NCI-H1048 (cell line): ENCODE measurements around the gene ELL.

Experiments
- DNase-seq: peaks from one replicate; lab custom pipeline; 2025; lab: John Stamatoyannopoulos, UW

Gene ELL

DNA sequence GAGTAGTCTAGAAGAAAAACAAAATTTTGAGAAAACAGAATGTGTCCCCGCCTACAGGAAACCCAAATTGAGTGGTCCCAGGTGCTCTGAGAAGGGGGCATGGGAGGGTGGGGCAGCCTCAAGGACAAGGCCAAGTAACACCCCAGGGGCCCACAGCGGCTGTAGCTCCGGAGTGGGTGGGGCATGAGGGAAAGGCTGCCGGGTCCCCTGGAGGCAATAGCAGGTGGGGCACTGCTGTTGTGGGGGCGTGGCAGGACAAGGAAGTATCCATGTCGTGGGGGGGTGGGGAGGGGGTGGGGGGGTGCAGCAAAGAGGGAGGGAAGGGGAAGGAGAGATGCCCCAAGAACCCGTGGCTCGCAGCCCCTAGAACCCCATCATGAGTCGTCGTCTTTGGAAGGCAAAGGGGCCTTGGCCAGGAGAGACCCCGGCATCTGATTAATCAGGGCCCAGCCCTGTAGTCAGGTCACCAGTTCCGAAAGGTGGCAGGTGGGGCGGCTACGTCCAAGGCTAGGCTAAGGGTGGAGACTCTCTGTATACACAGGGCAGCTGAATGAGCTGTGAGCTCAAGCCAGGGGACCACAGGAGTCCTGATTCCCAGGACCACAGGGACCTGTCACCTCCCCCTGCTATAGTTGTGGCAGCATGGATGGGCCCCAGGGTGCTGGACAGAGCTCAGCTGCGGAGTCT is 76.5 kb downstream of the ELL start:
- no peak for DNase-seq

DNA sequence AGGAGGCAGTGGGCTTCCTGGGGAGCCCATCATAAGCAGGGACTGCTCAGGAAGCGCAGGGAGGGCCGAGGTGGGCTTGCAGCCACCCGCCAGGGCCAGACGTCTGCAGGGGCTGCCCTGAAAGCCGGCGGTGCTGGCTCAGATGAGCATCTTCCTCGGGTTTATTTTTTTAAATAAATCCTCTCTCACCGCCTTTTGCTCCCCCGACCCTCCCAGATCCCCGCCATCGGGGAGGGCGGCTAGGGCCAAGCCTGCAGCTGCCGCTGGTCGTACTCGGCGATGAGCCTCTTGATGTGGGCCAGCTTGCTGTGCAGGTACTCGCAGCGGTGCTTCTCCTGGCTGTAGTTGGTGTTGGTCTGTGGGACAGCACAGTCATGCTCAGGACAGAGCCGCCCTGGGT is 77.4 kb downstream of the ELL start:
- DNase-seq: no peak

DNA sequence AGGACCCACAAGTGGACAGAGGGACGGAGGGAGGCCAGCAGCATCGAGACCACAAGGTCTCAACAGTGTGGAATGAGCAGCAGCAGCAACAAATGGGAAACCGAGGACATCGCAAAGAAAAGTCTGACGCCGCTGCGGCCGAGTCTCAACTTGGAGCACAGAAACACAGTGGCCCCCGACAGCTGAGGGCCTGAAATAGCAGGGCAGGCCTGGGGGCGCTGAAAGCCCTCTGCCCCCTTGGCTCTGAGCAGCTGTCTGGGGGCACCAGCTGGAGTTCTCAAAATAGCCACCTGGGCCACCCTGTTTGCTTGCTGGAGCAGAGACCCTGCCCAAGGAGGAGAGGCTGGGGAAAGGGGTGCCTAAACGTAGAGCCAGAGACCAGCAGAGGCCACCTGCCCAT is 78.0 kb downstream of the ELL start:
- DNase-seq: no peak

DNA sequence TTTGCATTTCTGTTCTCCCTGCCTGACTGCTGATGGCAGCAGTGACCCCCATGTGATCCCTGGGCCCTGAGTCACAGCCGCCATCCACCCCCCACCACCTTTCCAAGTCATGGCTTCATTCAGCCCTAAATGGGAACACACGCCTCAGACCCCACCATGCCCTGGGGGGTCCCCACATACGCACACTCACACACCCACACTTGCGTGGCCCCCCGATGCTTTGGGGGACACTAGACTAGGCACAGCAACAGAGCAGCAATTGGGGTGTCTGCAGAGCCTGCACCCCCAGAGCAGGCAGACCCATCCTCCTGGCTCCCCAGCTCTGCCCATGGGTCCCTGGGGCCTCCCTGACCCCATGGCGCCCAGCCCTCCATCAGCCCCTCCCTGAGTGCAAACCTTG is 78.5 kb downstream of the ELL start:
- no peak for DNase-seq

DNA sequence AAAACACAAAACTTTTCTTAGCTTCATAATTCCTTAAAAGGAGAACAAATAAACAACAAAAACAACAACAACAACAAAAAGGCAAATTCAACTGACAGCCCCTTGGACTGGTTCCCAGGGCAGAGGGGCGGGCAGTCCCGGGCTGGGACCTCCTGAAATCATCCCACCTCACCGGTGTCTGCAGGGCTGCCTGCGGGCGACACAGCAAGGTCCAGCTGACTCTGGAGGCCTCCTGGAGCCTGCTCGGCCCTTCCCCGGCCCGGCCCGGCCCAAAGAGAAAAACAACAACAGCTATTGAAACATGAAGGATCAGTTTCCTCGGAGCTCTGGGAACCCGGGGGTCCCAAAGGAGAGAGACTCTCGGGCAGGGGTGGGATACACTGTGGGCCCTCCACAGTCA is 78.9 kb downstream of the ELL start:
- no peak for DNase-seq

DNA sequence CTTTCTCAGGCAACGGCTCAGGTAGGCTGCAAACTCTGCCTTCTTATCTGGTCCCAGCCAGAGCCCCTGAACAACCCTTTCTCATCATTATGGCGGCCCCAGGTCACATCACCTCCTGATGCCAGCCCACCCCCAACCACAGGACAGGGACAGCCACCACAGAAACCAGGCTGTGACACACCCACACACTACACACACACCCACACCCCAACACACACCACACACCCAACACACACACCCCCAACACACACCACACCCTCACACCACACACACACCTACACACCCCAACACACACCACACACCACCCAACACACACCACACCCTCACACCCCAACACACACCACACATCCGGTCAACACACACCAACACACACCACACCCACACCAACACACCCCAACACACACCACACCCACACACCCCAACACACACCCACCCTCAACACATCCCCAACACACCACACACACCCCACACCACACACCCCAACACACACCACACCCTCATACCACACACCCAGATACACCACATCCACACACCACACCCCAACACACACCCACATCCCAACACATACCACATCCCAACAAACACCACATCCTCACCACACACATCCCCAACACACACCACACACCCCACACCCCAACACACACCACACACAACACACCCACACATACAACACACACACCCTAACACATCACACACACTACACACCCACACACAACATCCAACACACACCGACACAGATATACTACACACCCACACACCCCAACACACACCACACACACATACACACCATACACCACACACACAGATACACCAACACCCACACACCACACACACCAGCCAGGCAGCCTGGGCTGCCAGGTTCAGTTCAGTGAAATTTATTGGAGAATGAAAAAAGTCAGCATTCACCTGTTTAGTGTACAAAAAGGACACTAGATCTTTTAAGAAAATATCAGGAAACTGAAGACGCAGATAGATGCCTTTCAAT is 79.8 kb downstream of the ELL start:
- no peak for DNase-seq

DNA sequence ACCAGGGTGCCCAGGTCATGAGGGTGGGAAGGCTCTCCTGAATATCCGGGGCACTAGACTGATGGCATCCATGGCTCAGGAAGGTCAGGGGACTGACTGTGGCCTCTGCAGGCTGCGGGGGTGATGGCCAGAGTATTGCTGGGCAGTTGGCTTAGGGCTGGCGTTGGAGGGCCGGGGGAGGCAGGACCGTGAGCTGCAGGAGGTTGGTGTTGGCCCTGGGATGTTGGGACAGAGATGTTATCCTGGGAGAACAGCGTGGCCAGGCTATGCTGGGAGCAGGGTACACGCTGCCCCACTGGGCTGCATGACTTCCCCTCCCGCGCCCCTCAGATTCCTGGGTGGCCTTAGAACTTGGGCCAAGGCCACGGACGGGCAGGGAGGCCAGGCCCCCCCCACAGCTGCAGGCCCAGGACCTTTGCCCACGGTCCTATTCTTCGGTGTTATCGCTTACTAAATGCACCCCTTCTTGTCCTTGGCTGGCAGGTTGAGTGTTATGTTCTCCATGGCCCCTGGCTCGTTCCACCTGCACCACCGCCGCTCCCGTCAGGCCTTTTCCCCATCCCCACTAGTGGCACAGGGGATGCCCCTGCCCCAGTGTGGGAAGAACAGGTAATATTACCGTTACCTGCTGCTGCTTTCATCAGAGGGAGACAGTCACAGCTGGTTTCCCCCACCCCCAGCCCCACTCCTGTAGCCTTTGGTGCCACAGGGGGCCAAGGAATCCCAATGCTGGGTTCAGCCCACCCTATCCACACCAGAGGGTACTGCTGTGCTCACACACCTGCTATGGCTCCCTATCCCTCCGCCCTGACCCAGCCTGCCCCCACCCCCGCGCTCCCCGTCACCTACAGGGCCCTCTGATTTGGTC is 80.7 kb downstream of the ELL start:
- DNase-seq: no peak

DNA sequence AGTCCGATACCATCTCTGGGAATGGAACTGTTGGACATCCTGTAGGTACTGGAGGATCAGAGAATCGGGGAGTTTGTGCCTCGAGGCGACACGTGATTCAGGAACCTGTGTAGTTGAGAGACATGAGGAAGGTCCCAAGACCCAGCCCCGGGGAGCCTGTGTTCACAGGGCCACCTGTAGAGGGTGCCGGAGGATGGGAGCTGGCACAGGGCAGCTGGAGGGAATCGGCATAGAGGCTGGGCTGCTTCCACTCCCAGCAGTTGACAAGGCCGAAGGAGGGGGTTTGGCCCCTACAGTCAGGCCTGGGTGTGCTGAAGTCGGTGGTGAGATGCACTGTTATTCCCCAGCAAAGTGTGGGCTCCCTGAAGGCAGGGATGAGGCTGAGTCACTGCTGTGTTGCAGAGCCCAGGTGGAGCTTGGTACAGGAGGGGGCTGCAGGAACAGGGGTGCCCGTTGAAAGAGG is 81.4 kb downstream of the ELL start:
- DNase-seq: no peak

DNA sequence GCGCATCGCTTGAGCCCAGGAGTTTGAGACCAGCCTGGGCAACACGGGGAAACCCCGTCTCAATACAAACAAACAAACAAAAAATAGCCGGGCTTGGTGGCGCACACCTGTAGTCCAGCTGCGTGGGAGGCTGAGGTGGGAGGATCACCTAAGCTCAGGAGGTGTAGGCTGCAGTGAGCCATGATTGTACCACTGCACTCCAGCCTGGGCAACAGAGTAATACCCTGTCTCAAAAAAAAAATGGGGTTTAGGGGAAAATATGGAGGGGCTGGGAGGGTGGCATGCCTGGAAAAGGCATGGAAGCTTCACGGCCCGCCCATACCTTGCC is 82.0 kb downstream of the ELL start:
- no peak for DNase-seq

DNA sequence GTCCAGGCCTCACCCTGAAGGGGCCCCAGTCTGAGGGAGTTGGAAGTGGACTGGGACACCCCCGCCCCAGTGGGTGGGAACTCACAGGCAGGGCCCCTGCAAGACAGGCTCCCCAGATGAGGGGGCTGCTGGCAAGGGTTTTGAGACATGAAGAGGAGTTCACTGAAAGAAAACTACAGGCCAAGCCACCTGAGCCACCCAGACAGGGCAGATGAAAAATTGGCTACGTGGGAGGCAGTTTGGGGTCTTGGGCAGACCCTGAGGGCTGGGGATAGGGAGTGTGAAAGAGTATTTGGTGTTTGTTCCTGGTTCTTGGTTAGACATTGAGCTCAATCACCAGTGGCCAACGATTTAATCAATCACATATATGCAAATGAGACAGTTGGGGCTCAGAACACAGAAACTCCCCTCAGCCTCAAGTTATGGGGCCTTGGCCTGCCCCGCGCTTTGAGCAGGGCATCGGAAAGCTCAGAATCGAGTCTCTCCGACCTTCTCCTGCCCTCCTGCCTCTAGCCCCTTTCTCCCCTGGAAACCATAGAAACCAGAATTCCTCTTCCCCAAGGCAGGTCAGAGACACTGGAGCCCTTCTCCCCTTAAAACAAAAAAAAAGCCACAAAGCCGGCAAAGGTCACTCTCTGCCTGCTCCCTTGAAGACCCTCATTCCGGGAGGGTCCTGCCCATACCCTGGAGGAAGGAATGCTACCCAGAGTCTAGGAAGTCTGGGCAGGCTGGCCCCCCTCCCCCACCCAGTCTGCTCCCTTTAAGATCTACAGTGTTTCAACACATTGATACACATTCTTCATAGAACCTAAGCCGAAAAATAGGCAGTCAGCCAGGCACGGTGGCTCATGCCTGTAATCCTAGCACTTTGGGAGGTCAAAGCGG is 82.6 kb downstream of the ELL start:
- no peak for DNase-seq

DNA sequence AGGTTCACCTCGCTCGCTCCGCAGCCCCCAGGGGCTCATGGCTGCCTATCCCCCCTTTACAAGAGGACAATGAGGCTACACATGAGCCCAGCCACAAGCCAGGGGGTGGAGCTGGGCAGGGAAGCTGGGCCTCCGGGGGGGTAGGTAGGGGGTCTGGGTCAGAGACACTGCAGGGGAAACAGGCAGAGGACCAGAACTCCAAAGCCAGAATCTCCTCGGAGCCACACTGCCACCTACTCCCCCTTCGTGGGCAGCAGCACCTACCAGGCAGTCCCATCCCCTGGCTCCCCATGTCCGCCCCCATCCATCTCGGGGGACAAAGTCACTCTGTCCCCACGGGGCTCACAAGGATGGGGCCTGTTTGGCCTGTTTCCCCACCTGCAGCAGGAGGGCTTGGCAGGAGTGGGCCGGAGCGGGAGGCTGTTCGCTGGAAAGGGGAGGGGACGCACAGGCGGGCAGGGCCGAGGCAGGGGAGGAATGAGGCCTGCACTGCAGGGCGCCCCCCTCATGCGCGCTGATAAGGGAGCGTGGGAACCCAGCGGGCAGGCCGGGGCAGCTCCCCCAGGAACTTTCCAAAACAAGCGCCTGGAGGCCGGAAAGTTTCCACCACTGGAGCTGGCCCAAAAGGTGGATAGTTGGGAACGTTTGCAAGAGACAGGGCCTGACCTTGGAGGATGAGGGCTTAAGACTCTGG is 83.4 kb downstream of the ELL start:
- DNase-seq: no peak

DNA sequence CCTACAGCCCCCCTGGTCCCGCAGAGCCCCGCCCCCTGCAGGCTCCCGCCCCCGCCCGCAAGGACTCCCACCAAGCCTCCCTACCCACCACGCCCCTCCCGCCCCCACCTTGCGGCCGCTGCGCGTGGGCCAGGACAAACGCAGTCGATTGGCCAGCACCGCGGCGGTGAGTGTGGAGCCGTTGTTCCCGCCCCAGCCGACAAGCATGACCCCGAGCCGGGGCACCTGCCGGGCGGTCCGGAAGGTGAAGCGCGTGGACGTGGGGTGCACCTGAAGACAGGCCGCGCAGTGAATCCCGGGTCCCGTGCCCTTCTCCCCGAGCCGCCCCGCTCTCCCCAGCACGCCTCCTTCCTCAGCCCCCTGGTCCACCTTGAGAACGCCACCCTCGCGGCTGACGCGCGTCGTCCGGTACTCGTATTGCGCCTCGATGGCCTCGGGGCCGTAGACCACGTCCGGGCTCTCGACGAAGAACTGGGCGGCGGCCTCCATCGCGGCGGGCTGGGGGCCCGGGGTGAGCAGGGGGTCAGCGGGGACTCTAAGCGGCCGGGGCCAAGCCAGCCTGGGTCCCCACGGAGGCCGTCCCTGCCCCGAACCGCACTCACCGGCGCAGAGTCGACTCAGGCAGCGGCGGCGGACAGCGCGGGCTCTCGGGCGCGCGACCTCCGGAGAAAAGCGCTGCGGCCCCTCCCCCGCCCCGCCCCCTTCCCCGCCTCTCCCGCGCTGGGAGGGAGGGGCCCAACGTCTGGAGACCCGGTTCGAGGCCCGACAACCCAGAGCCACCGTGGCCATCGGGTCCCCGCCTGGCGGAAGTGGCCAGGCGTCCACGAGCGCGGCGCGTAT is 84.2 kb downstream of the ELL start, which contains the start of gene ISYNA1:
Gene ISYNA1, minus strand, starts transcription at position 643 of the 840 bp plus-strand sequence. Its CDS starts 154 bp downstream, at position 489.
- no peak for DNase-seq

DNA sequence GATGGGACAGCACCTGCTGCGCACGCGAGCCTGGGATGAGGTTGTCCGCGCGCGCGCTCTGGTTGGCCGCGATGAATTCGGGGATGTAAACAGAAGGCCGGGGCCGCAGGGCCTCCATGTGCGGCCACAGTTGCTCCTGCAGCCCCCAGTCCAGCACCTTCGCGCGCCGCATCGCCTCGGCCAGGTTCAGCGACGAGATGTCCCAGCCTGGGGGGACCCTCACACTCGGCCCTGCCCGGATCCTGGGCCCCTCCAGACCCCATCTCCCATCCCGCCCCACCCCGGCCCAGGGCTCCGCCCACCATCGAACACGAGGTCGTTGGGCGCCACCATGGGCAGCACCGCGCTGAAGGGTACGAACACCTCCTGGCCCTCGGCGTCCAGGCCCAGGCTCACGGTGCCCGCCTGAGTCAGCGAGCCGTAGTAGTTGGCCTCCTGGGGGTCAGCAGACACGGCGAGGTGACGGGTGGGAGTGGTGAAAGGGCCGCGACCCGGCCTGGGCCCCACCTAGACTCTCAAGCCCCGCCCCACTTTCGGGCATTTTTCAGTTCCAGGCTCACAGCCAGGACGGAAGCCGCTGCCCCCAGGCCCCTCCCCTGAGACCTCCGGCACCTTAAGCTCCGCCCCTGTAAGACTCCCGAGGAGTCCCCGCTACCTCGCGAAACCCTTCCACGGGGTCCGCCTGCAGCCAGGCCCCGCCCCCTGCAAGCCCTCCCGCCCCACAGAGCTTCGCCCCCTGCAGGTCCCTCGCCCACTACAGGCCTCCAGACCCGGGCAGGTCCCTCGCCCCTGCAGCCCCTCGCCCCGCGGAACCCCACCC is 85.0 kb downstream of the ELL start:
- peak; percentile 71 for DNase-seq

DNA sequence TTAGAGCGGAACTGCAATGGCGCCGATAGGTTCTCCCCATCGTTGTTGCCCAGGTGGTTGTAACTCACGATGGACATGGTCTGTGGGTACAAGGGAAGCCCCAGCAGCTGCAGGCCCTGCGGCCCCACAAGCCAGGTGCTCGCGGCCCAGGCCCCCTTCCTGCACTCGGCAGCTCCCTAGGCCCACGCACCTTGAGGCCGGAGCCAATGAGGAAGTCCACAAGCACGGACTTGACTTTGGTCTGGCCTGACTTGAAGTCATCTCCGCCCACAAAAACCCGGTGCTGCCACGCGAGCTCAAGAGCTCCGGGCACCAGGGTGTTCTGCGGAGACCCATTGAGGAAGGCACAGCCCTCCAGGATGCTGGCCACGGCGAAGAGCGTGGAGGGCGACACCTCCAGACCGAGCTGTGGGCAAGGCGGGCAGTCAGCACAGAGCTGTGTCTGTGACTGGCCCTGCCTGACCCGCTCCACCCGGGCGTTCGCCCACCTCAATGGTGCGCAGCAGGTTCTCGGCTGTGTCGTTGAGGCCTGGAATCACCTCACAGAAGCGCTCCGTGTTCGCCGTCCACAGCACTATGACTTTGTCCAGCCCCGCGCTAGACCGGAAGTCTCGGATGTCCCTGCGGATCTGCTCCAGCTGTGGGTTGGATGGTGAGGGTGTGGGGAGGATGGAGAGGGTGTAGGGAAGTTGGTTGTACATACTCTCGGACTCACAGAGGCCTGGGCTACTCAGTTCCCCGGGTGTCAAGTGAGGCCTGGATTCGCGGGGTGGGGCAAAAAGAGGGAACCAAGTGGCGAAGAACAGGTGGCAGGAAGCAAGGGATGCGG is 85.8 kb downstream of the ELL start:
- DNase-seq: no peak

DNA sequence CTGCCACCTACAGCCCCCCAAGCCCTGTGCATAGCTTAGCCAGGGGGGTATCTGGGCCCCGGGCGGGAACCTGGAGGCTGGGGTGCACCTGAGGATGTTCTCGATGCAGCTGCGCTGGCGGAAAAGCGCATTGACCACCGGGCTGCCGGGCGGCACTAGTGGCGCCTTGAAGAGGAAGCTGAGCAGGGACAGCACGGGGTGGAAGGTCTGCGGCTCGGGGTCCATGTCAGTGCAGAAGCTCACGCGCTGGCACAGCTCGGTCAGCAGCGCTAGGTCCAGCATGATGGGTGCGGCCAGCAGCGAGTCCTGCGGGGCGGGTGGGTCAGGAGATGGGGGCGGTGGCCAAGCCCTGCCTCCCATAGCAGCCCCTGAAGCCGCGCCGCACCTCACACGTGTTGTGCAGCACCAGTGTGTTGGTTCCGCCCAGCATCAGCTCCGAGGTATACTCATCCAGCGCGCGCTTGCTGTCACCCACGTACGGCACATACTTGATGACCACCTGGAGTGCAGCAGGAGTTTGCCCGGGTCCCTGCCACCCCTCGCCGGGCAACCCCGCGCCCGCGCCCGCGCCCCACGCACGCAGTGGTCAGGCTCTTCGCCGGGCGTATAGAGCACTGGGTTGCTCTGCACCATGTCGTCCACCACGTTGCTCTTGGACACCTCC is 86.6 kb downstream of the ELL start:
- no peak for DNase-seq

DNA sequence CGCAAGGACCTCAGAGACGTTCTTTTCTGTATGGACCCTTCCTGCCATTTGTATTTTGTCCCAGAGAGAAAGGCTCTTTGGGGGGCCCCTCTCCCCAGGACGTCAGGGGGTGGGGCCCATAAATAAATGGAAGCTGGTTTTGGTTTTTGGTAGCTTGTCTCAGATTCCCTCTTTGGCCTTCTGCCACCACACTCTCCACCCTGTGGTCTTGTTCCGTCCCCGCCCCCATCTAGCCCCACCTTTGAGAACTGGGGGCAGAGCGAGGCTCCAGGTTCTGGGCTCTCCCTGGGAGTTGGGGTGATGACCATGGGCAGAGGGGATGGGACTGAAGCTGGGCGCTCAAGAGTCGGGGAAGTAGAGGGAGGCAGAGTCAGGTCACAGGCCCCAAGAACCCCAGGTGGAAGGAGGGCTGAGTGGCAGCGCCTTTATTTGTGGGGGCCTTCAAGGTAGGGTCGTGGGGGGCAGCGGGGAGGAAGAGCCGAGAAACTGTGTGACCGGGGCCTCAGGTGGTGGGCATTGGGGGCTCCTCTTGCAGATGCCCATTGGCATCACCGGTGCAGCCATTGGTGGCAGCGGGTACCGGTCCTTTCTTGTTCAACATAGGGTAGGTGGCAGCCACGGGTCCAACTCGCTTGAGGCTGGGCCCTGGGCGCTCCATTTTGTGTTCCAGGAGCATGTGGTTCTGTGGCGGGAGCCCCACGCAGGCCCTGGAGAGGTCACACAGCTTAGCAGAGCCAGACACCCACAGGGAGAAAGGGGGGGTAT is 87.3 kb downstream of the ELL start:
- no peak for DNase-seq
